Liver (tissue), 9 donors: ENCODE data around the gene UBA6. TPM values are rescaled to one million over a fixed set of nuclear protein-coding genes. Genes with fewer than 3 reads are reported as not detected.

Experiments used
- DNase-seq: peaks from one replicate; pipeline ENCODE4 v3.0.0-alpha.2; 2017; ENCODE audit warnings: low spot score
- H3K27ac ChIP-seq, 2 donors: one replicate each; pipeline ENCODE4 v1.7.0; 2013; ENCODE audit warnings: inconsistent platforms in 2 of 2, low read length in 2 of 2, control low read depth in 1 of 2, low read depth in 1 of 2, mild to moderate bottlenecking in 1 of 2
- H3K27me3 ChIP-seq, 4 donors: one replicate each; pipeline versions ENCODE4 v1.6.1 to v1.7.0; 2013; ENCODE audit warnings: low read length in 3 of 4, inconsistent platforms in 1 of 4, mild to moderate bottlenecking in 1 of 4, moderate library complexity in 1 of 4; ENCODE audit not compliant: control insufficient read depth in 4 of 4, insufficient read depth in 4 of 4
- H3K36me3 ChIP-seq, 4 donors: one replicate each; pipeline versions ENCODE4 v1.6.1 to v1.7.0; 2013; ENCODE audit warnings: low read length in 3 of 4, mild to moderate bottlenecking in 3 of 4, low read depth in 1 of 4, moderate library complexity in 1 of 4; ENCODE audit not compliant: control insufficient read depth in 4 of 4, insufficient read depth in 3 of 4
- H3K4me1 ChIP-seq, 4 donors: one replicate each; pipeline versions ENCODE4 v1.6.1 to v1.7.0; 2013; ENCODE audit warnings: low read length in 3 of 4, mild to moderate bottlenecking in 3 of 4, moderate library complexity in 1 of 4; ENCODE audit not compliant: control insufficient read depth in 4 of 4, insufficient read depth in 4 of 4
- H3K4me3 ChIP-seq, 3 donors: one replicate each; pipeline versions ENCODE4 v1.6.1 to v1.7.0; 2013; ENCODE audit warnings: low read length in 3 of 3, control low read depth in 1 of 3, low read depth in 1 of 3, mild to moderate bottlenecking in 1 of 3
- H3K9ac ChIP-seq, 2 donors: one replicate each; pipeline ENCODE4 v1.7.0; 2013; ENCODE audit warnings: low read length in 2 of 2, mild to moderate bottlenecking in 2 of 2, moderate library complexity in 2 of 2, control low read depth in 1 of 2, low read depth in 1 of 2
- H3K9me3 ChIP-seq, 4 donors: one replicate each; pipeline versions ENCODE4 v1.6.1 to v1.7.0; 2013; ENCODE audit warnings: low read length in 3 of 4; ENCODE audit not compliant: control insufficient read depth in 4 of 4
- ATF3 ChIP-seq: IDR thresholded peaks from 2 replicates; pipeline ENCODE4 v1.6.1; 2016; ENCODE audit warnings: antibody characterized with exemption
- EGR1 ChIP-seq, 2 donors: IDR thresholded peaks; 2 replicates each; pipeline ENCODE4 v1.6.1; 2016 to 2018; ENCODE audit warnings: antibody characterized with exemption in 2 of 2, low read depth in 2 of 2
- FOXA2 ChIP-seq: IDR thresholded peaks from 2 replicates; pipeline ENCODE4 v1.6.1; 2016; ENCODE audit warnings: antibody characterized with exemption
- GABPA ChIP-seq, 2 donors: IDR thresholded peaks in 1 of 2; conservative IDR thresholded peaks in 1 of 2; 2 replicates each; pipeline ENCODE4 v1.6.1; 2016; ENCODE audit warnings: antibody characterized with exemption in 2 of 2, mild to moderate bottlenecking in 1 of 2, moderate library complexity in 1 of 2
- HNF4G ChIP-seq: IDR thresholded peaks from 2 replicates; pipeline ENCODE4 v1.6.1; 2016; ENCODE audit warnings: antibody characterized with exemption
- JUND ChIP-seq, 2 donors: IDR thresholded peaks; 2 replicates each; pipeline ENCODE4 v1.6.1; 2016; ENCODE audit warnings: antibody characterized with exemption in 2 of 2
- NR2F2 ChIP-seq: IDR thresholded peaks from 2 replicates; pipeline ENCODE4 v1.6.1; 2016; ENCODE audit warnings: antibody characterized with exemption
- RAD21 ChIP-seq, 2 donors: IDR thresholded peaks; 2 replicates each; pipeline ENCODE4 v1.6.1; 2016; ENCODE audit warnings: antibody characterized with exemption in 2 of 2, mild to moderate bottlenecking in 2 of 2
- RXRA ChIP-seq, 2 donors: IDR thresholded peaks; 2 replicates each; pipeline ENCODE4 v1.6.1; 2017 to 2018; ENCODE audit warnings: antibody characterized with exemption in 2 of 2, mild to moderate bottlenecking in 1 of 2
- SP1 ChIP-seq: IDR thresholded peaks from 2 replicates; pipeline ENCODE4 v1.6.1; 2018; ENCODE audit warnings: antibody characterized with exemption, mild to moderate bottlenecking
- TAF1 ChIP-seq: conservative IDR thresholded peaks from 2 replicates; pipeline ENCODE4 v1.6.1; 2016; ENCODE audit warnings: antibody characterized with exemption, mild to moderate bottlenecking
- YY1 ChIP-seq: IDR thresholded peaks from 2 replicates; pipeline ENCODE4 v1.6.1; 2016; ENCODE audit warnings: antibody characterized with exemption, mild to moderate bottlenecking
- ZBTB33 ChIP-seq: IDR thresholded peaks from 2 replicates; pipeline ENCODE4 v1.6.1; 2016; ENCODE audit warnings: antibody characterized with exemption
- WGBS: extraction: QIAGEN DNeasy Blood & Tissue Kit; methylation state at CpG from one replicate; pipeline ENCODE4 v1.1.7; 2013; 5-methylcytosine and 5-hydroxymethylcytosine counted together
- polyA plus RNA-seq, 2 donors: library from polyadenylated mRNA; stranded (reverse) in 1 of 2; unstranded in 1 of 2; fragments of 200-250 nt in 1 of 2; fragments of >200 nt in 1 of 2; fragmentation: Nextera tagmentation in 1 of 2; extraction: Ambion mirVana in 1 of 2; gene quantifications; one replicate each; pipeline versions ENCODE4 v1.2.1 to v1.2.3, GENCODE V29; 2013 to 2015
- total RNA-seq, 2 donors: library from RNA; depleted of rRNA; stranded (reverse); fragments of >200 nt; gene quantifications; one replicate each; pipeline ENCODE4 v1.2.3, GENCODE V29; 2014
- donor health status: healthy.
- donor health status: healthy.
- donor health status: healthy.
- donor health status: healthy.
- donor health status: healthy.

The UBA6 gene
- total and polyA plus RNA-seq, 4 donors = 8.4 to 122 (median 13.7) TPM

- TF ChIP-seq ZBTB33 (no peak), FOXA2 (no peak), GABPA (IDR thresholded peaks at IDR 0.05 in 1 of 2, conservative IDR thresholded peaks at IDR 0.05 in 1 of 2) (no peak), RAD21 (IDR thresholded peaks at IDR 0.05) (no peak), ATF3 (no peak), RXRA (IDR thresholded peaks at IDR 0.05) (no peak)
Measured at GRCh38 chr4:67684839-67685531, 16.0 kb downstream of the UBA6 start (continued).

GRCh38 chr4:67682266-67682665 lies 18.7 kb downstream of the UBA6 start:
- TF ChIP-seq ATF3 (no peak), SP1 (no peak), NR2F2 (no peak), YY1 (no peak), HNF4G (no peak), ZBTB33 (no peak)
- Histone ChIP-seq H3K27me3 (no peaks in the 10 kb centered on the region), H3K9ac (no peak overlapping the region), H3K27ac (no peak overlapping the region), H3K9me3 (no peaks in the 10 kb centered on the region), H3K36me3 (peaks cover 0 to 16% (median 9%) of the 10 kb centered on the region in 4 donors), H3K4me3 (no peak overlapping the region), H3K4me1 (peaks cover 0 to 2% (median 0%) of the 10 kb centered on the region in 4 donors)
- DNase-seq = no peak
- WGBS = 95% methylated on average over 1 of the region's 1 CpG

GRCh38 chr4:67680581-67681222 lies 20.3 kb downstream of the UBA6 start:
- no peak for TF ChIP-seq HNF4G
- TF ChIP-seq FOXA2 = no peak
- TF ChIP-seq SP1 = no peak
- TF ChIP-seq ATF3 = no peak
- TF ChIP-seq RXRA (IDR thresholded peaks at IDR 0.05) = no peak
- no peak for TF ChIP-seq TAF1
- TF ChIP-seq JUND (IDR thresholded peaks at IDR 0.05) = no peak
- no peak for TF ChIP-seq EGR1 (IDR thresholded peaks at IDR 0.05; ENCODE audit: low read depth in 2 of 2)
- TF ChIP-seq ZBTB33 = no peak
- Histone ChIP-seq H3K9me3 (no peaks in the 10 kb centered on the region), H3K4me3 (no peak overlapping the region), H3K4me1 (peaks cover 0 to 2% (median 0%) of the 10 kb centered on the region in 4 donors), H3K36me3 (peaks cover 0 to 28% (median 18%) of the 10 kb centered on the region in 4 donors), H3K27me3 (no peaks in the 10 kb centered on the region), H3K9ac (no peak overlapping the region), H3K27ac (no peak overlapping the region)
- WGBS = 96% methylated on average over 2 of the region's 2 CpGs
- no peak for DNase-seq
